ENCODE results near the gene EPHA3.

EPHA3 gene

DNA sequence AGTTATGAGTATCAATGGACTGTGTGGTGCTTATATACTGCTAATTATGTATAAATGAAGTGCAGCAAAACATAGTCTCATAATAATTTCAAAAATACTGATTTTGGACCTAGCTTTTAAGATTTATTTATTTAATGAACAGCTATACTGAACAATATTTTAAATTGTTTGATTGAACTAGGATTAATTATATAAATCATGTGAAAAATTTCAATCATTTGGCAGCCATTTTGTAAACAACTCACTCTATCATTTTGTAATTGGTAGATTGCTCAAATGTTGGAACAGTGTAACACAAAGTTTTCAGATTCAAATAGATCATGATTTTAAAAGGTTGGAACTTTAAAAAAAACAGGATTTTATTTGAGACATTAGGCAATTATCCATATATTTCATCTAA, 47.0 kb downstream of the EPHA3 start:
- DNase-seq: no peak

GRCh38 chr3:89155811-89156210, 48.4 kb downstream of the EPHA3 start:
- DNase-seq: no peak

GRCh38 chr3:89157575-89157974, 50.2 kb downstream of the EPHA3 start:
- DNase-seq: no peak

DNA sequence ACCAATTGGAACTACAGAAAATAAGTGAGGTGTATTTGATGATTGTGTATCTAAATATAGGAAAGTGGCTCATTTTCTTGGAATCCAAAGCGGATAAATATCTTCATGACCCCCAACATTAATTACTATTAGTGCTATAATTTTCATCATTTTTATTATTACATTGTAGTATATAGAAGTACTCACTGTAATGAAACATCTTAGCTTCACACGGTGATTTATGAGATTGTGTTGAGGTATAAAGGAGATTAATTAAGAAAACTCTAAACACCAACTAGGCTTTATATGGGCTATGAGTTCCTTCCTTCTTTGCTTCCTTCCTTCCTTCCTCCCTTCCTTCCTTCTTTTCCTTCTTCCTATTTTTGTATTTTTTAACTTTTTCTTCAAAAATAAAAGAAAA, 52.2 kb downstream of the EPHA3 start:
- no peak for DNase-seq

DNA sequence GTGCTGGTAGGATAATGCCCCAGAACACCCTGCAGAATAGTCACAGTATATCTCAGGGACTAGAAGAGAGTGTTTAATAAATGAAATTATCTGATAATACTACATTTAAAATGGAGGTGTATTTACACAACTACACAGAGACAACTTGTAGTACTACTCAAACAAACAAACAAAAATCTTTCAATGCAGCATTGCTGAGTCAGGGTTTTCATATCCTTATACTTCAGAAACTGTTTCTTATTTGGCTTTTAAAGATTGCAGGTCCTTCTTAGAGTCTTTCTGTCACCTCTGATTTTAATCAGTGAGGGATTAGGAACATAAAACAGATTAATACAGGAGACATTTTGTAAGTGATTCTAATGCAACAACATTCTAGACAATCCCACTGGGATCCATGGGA, 57.4 kb downstream of the EPHA3 start:
- DNase-seq: no peak

- no peak for DNase-seq
These were observed 58.3 kb downstream of the EPHA3 start for GRCh38 chr3:89165636-89166263.

DNA sequence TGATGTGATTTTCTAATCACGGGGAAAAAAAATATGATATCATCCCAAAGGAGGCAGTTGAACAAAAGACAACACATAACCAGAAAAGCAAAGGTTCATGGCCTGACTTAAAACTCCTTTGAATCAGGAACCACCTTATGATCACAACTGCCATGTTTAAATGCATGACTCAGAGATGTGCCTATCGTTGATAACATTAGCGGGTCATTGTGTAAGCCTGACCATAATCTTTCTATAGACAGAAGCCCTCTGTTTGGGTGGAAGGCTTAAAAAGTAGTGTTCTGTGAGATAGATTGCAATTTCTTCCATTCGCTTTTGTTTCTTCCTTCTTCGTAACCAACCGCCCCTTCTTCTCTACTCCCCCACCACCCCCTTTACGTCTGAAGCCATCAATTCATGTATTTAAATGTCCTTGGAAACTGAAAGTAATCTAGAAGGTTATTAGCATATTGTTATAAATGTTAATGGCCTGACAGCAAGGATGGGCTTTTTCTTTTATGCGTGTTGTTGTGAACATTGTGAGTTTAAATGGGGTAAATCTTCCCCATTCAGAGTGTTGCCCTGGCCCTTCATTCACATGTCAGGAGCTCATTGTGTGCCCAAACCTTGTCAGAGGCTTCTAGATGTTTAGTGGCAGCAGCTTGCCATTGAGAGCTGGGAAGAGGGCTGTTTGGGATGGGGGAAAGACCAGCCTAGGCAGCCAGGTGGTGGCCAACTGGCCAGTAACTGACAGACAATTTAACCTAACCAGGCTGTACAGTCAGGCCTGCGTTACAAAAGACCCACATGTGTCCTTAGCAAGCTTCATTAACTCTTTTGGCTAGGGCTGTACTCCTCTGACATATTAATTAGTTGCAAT, 64.5 kb downstream of the EPHA3 start:
- no peak for DNase-seq

GRCh38 chr3:89173546-89173945, 66.1 kb downstream of the EPHA3 start:
- DNase-seq: no peak

DNA sequence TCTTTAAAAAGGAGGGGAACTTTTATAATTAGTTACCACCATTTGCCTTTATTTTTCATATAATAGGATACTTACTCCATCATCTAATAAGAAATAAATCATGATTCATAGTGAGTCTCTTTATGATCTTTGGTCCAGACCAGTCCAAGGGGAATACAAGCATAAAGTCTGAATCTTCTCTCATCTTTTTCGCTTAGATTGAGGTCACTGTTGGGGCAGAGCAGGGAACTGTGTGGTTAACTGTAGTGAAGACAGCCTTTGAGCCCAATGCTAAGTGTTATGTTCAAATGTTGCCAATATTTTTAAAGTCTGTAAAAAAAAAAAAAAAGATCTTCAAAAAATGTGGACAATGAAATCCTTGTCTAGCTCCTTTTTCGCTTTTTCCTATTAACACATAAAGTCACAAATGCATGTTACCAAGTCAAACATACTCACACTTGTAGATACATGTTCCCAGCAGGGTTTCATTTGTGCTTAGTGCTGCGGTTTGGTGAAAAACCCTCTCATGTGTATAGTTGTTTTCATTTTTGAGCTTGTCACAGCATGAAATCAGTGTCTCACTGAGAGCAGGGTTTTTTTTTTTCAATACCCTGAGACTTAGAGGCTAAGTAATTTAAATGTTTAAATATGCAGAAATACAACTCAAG, 72.1 kb downstream of the EPHA3 start:
- DNase-seq: no peak

GRCh38 chr3:89180334-89180733, 72.9 kb downstream of the EPHA3 start:
- no peak for DNase-seq

DNA sequence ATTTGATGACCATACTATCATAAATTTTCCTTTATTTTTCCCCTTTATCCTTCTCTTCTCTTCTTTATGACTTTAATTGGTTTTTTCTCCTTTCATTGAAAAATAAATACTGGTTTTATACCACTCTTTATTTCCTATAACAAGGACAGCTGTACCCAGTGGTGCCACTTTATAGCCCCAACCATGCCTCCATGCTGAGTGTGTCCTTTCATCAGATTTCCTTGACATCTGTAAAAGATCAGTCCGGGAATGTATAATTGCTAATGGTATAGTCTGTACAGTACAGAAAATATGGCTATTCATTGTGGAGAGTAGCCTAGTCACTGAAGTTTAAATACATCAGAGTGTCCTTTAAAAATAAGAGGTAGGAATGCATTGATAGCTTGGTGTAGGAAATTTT, 74.6 kb downstream of the EPHA3 start:
- no peak for DNase-seq

- no peak for DNase-seq
These were observed 77.0 kb downstream of the EPHA3 start for GRCh38 chr3:89184151-89184995.

DNA sequence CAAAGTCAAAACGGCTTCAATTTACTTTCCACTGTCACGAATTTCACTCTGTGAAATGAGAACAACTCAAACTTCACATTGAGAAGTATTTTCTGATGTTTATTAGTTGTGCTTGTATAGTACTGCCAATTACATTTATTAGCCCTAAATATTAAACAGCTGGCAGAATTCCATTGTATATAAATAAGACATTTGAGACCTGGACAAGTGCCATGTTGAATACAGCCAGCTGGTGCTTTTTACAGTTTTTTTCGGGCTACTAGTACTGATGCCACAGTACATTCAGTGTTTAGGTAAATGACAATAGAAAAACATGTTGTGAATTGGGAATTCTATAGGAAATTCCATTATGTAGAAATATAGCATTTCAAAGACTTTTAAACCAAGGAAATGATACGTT, 79.0 kb downstream of the EPHA3 start:
- DNase-seq: no peak

GRCh38 chr3:89198591-89198990, 91.2 kb downstream of the EPHA3 start:
- no peak for DNase-seq

- DNase-seq: no peak
These were observed 105.2 kb downstream of the EPHA3 start for GRCh38 chr3:89212619-89213018.

GRCh38 chr3:89216016-89216739, 108.8 kb downstream of the EPHA3 start:
- DNase-seq: no peak

DNA sequence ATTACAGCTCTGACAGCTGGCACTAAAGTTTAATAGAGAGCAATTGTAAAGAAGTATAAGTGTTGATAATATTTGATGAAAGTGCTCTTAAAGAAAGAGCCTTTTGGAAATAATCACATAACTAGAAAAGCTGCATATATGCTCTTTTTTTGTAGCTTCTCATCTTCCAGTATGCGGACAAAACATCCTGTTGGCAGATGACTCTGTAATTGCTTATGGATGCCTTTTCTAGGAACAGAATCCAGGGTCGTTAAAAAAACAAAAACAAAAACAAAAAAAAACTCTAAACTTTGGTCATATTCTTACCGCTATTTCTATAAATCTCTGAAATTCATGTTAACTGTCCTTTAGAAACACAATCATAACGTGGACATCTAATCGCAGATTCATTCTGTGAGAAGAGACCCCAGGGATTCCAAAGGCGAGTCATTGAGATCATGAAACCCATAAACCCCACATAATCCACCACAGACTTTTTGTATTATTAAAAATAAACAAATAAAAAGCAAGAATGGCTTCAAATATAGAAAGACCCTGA, 109.8 kb downstream of the EPHA3 start:
- DNase-seq: no peak

DNA sequence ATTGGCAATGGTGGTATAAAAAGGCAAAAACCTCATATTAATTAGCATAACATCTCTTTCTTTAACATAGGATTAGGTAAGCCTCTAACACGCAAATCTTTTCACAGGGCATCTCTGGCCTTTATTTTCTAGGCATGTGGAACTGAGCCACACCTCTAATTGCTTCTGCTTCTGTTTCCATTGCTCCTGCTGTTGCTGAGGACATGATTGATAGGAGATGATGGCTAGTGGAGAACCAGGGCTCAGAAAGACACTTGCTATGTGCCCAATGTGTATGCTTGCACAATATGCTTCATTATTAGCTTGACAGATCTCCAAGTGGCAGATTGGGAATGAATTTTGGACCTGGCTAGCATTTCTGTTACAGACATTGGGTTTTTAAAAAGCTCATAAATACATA, 114.5 kb downstream of the EPHA3 start:
- no peak for DNase-seq

DNA sequence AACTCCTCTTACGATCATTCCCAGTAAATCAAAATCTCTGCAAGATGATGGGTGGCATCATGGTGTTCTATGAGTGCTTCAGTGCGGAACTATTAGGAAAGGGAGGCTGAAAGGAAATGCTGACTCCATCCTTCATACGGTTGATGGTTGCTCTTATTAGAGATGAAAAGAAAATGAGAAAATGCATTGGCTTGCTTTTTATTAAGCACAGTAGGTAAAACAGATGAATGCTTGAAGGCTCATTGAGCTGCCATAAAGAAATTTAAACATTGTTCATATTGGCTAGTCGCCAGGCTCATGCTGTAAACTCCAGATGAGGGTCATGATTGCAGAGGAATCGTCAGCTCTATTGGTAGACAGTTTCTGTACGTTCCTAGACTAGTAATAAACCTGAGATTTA, 115.8 kb downstream of the EPHA3 start:
- peak; percentile 40 for DNase-seq

- DNase-seq: no peak
These were observed 119.8 kb downstream of the EPHA3 start for GRCh38 chr3:89227218-89227617.

DNA sequence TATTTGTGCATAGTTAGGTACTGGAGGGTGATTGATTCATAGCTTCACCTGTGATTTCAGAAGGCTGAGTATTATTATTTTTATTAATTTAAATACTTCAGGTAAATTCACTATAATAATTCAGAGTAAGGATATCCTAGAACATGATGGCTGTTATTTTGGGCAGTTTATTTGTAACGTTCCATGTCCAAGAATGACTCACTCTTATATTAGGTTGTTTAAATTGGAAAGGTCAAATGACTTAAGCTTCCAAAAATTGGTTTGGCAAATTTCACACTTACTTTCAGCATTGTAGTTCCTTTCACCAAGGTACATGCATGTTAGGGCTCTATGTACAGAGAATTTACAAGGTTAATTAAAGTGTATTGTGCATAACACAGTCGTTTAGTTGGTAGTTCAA, 120.2 kb downstream of the EPHA3 start:
- DNase-seq: no peak

GRCh38 chr3:89232155-89232554, 124.7 kb downstream of the EPHA3 start:
- no peak for DNase-seq
